GM15510 (cell line): ENCODE results near the gene TESK2.

Experiments
- POLR2A ChIP-seq: IDR thresholded peaks from 3 replicates; pipeline ENCODE4 v1.6.1; 2011; ENCODE audit warnings: borderline replicate concordance; ENCODE audit not compliant: insufficient read length; ENCODE audit errors: extremely low read depth

TESK2 gene

DNA sequence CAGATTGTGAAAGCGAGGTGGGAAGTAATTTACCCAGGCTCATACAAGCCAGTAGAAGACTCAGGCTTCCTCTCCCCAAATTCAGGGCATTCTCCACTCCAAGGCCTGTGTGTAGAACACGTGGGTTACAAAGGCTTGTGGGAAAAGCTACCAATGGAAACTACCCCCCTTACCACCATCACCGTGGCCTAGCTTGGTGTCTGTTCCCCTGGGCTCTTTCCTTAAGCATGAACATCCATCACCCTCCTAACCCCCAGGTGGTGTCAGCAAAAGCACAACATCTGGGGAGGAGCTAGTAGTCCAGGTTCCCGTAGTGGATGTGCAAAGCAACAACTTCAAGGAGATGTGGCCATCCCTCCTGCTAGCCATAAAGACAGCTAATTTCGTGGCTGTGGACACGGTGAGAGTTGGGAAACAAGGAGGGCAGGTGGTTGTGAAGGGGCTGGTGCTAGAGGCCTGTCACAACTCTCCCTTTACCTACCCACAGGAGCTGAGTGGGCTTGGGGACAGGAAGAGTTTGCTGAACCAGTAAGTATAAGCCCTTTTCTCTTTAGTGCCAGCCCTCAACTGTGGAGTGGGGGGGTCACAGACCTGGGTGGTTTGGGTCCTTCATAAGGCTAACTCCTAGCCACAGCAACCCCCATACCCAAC lies 150.0 kb downstream of the TESK2 start:
- no peak for TF ChIP-seq POLR2A

DNA sequence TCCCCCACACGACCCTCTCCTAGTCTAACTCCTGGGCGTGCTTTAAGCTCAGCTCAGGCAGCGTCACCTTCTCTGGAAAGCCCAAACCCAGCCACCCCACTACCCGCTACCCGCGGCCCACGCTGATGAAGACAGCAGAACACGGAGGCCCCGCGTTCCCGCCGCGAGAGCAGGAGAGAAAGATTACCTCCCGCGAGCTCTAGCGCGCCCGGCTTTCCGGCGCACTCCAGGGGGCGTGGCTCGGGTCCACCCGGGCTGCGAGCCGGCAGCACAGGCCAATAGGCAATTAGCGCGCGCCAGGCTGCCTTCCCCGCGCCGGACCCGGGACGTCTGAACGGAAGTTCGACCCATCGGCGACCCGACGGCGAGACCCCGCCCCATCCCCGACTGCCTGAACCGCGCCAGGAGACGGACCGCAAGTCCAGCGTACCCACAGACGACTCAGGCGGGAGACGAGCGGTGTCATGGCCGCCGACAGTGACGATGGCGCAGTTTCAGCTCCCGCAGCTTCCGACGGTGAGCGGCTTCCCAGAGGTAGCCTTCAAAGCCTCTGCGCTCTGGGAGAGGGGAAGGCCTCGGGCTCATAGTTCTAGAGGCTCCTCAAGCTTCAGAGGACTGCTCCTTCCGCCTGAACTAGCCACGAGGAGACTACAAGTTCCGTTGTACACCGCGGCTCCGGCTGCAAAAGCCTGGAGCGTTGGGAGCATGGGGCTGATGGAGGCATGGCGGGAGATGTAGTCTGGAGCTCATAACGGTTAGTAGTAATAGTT lies 151.0 kb downstream of the TESK2 start, which contains the start of the genes MUTYH and TOE1:
TSS of gene MUTYH (minus strand) at position 652 of the 770 bp plus-strand sequence. CDS start 5,935 bp downstream, outside the sequence.
TSS of gene TOE1 (plus strand) at position 382 of the 770 bp plus-strand sequence. CDS start at position 465, 83 bp downstream.
- peak; percentile 86 for TF ChIP-seq POLR2A

DNA sequence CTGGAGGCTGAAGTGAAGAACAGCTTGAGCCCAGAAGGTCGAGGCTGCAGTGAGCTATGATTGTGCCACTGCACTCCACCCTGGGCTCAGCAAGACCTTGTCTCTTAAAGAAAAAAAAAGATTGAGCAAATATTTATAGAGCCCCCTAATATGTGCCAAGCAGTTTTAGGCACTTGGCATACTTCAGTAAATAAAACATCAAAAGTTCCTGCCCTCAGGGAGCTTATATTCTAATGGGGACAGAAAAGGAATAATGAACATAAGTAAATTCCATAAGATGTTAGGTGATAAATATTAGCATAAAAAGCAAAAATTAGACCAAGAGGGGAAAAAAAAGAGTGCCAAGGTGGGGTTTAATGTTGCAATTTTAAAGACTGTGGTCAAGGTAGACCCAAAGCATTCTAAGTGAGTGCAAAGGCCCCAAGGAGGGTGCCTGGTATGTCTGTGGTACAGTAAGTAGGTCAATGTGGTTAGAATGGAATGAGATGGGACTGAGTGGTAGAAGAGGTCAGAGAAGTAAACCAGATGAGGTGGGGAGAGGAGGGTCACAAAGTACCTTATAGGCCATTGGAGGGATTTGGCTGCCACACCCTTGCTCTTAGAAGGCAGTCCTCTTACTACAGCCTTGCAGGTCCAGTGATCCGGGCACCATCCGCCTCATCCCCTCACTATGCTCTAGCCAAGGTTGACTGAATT lies 153.2 kb downstream of the TESK2 start:
- no peak for TF ChIP-seq POLR2A

DNA sequence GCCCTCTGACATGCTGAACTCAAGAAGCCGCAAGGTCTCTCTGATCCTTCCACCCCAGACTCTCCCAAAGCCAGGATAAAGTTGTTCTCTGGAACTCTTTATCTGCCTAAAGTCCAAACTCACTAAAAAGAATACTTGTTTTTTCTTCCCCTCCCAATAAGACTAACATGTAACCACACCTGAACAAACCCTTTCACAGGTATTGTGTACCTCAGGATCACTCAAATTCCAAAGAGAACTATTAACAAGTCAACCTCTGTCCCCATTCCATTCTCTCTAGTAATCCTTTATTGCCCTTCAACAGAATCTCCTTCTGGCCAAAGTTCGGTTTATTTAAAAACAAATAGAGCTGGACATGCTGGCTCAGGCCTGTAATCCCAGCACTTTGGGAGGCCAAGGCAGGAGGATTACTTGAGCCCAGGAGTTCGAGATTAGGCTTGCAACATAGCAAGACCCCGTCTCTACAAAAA lies 155.1 kb downstream of the TESK2 start:
- no peak for TF ChIP-seq POLR2A

DNA sequence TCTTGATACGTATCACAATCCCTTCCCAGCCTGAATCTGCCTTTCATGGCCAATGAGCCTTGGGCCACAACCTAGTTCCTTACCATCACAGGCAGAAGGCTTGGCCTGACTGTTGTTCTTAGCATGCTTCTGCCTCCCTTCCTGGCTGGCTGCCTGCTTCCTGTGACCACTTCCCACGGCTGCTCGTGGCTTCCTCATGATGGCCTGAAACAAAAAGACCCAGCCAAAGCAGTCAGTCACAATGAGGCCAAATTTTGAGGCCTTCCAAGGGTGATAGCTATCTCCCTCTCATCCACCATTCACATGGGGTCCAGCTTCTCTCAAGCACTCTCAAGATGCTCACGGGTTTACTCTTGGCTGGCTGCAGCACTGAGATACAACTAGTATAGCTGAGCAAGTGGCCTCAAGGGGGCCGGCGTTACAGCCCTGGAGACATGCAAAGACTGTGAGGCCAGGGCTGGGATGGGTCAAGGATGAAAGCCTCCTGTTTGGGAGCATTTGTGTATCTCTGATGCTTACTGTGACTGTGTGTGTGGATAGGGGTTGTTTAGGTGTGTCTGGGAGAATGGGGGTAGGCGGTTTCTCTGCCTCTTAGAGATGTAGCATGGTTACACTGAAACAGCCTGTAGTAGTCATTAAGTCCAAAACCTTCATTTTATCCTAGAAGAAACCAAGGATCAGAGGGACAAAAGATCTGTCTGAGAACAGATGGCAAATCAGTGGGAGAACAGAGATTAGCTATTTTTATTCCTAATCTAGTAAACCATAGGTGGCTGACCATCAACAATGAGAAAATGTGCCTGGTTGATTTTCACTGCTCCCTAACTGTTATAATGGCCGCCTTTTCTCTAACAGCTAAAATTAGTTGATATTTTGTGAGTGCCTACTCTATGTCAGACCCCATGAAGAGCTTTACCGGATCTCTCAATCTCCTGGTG lies 156.4 kb downstream of the TESK2 start:
- no peak for TF ChIP-seq POLR2A

DNA sequence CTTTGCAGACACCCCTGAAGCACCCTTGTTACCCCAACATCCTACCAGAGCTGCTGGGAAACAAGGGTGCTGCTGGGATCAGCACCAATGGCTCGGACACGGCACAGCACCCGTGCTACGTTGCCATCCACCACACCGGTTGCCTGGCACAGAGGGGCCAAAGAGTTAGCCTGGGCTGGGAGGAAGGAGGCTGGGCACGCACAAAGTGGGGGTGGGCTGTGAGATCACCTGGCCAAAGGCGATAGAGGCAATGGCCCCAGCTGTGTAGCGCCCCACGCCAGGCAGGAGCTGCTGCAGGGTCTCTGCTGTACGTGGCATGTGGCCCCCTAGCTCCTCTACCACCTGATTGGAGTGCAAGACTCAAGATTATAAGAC lies 158.6 kb downstream of the TESK2 start:
- TF ChIP-seq POLR2A = no peak

DNA sequence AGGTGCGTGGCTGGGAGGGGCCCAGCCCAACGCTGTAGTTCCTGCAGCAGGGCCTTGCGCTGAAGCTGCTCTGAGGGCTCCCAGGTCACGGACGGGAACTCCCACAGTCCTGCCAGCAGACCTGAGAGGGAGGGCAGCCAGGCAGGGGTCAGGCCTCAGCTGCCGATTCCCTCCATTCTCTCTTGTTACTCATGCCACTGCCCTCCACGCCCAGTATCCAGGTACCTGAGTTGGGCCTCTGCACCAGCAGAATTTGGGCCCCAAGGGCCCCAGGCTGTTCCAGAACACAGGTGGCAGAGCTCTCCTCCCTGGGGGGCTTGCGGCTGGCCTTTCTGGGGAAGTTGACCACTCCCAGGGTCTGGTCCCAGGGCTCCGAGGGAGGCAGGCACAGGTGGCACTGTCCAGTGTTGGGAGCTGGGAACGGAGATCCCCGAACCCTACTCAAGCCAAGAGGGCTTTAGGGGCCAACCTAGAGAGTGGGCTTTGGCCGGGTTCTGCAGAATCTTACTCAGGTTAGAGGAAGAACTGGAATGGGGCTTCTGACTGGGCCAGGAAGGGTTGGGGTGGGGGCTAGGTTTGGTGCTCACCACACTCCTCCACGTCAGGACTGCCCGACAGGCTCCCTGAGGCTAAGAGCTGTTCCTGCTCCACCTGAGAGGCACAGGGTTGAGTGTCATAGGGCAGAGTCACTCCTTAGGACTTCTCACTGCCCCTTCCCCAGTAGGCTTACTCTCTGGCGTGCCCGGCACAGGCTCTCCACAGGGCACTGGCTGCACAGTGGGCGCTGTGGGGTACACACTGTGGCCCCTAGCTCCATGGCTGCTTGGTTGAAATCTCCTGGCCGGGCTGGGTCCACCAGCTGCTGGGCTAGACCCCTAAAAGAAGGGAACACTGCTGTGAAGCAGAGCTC lies 159.3 kb downstream of the TESK2 start:
- TF ChIP-seq POLR2A = no peak

DNA sequence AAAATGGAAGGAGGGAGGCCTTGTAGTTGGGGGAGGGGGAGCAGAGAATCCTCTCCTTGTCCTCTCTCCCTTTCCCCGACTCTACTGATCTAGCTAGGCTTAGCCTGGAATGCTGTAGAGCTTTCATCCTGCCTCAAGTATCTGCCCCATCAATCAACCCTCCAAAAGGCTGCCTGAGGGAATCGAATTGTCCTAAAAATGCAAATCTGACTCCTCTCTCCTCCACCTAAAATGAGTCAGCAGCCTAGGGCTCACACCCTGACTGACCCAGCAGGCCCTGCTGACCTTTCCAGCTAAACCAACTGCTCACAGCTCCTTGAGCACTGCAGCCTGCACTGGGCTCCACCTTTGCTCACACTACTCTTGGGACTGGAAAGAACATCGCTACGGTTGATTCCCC lies 161.5 kb downstream of the TESK2 start:
- no peak for TF ChIP-seq POLR2A

DNA sequence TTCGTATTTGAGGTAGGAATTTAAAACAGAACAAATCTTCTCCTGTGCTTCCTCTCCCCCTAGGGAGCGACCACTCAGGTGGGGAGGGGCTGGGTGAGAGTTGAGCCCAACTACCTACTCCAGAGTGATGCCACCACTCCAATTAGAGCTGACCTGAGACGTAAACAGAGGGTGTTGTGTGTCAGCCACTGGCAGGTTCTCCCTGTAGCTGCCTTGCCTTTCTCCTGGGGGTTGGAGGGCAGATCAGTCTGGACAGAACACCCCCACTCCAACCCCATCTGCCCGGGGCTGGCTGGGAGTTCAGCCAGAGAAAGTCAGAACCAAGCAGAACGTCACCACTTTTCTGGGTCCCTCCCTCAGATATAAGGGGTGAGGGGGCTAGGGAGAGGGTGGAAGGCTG lies 162.3 kb downstream of the TESK2 start:
- no peak for TF ChIP-seq POLR2A

DNA sequence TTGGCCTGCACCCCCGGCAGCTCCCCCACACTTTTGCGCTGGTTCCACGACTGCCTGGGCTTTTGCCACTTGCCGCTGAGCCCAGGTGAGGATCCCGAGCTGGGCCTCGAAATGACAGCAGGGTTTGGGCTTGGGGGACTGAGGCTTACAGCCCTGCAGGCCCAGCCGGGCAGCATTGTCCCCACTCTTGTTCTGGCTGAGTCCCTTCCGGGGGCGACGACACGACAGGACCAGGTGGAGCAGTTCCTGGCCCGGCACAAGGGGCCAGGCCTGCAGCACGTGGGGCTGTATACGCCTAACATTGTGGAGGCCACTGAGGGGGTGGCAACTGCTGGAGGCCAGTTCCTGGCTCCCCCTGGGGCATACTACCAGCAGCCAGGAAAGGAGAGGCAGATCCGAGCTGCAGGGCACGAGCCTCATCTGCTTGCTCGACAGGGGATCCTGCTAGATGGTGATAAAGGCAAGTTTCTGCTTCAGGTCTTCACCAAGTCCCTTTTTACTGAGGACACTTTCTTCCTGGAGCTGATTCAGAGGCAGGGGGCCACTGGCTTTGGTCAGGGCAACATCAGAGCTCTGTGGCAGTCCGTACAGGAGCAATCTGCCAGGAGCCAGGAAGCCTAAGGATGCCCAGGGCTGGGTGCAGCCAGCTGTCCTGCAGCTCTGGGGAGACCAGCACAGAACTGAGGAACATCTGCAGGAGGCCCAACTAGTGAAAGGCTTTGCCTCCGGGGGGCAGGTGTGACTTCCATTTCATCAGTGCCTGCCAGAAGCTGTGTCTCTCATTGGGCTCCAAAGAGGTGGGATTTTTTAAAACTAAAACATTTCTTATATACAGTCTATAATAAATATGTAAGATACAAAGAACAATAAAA lies 163.1 kb downstream of the TESK2 start:
- no peak for TF ChIP-seq POLR2A

DNA sequence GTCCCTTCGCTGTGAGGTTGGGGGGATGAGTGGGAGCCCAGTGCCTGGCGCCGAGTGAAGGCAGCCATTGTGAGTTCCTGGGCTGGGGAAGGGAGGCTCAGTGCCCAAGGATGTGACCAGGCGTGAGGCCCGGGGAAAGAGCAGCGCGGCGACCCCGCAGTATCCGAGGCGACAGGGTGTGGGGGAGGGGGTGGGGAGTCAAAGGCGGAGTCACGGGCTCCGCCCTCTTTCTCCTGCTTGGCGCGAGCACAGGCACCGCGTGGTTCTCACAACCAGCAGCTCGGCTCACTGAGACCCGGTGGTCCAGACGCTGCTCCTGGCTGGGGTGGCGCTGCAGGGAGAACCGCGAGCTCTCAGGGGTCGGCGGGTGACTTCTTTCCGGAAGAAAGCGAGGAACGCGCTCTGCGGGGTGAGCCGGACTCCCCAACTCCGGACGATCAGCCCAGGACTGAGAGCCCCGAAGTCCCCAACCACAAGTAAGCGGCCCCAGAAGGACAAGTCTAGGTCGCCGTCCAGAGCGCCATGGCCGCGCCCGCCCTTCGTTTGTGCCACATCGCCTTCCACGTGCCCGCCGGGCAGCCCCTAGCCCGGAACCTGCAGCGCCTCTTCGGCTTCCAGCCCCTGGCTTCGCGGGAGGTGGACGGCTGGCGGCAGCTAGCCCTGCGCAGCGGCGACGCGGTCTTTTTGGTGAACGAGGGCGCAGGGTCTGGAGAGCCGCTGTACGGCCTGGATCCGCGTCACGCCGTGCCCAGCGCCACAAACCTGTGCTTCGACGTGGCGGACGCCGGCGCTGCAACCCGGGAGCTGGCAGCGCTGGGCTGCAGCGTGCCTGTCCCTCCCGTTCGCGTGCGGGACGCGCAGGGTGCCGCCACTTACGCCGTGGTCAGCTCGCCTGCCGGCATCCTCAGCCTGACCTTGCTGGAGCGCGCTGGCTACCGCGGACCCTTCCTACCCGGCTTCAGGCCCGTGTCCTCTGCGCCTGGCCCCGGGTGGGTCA lies 164.0 kb downstream of the TESK2 start, which contains the start of gene HPDL:
TSS of gene HPDL (plus strand) at position 269 of the 997 bp plus-strand sequence. CDS start at position 523, 254 bp downstream.
- TF ChIP-seq POLR2A = peak; percentile 80

DNA sequence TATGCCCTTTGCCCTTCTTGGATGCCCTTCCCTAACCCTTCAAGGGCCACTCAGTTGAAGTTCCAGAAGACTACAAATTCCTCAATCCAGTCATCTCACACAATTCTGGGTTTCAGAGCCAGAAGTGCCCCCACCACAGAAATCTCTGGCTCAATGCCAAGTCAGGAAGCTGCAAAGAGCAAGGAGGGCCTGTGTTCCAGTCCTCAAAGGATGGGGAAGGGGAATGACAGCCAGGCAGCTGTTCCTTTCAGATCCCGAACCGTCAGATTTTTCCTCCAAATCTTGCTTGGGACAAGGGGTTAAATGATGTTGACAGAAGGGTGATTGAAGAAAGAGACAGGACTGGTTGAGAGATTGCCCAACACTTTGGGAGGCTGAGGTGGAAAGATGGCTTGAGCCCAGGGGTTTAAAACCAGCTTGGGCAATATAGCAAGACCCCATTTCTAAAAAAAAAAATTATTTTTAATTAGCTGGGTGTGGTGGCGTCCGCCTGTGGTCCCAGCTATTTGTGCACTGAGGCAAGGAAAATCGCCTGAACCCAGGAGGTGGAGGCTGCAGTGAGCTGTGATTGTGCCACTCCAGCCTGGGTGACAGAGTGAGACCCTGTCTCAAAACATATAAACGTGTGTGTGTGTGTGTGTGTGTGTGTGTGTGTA lies 165.0 kb downstream of the TESK2 start:
- TF ChIP-seq POLR2A = no peak
